Subcutaneous abdominal adipose tissue (tissue), 5 donors: ENCODE data around the gene CFAP97D1.

Experiments used
- H3K27ac ChIP-seq: one replicate; pipeline ENCODE4 v1.7.0; 2013; ENCODE audit warnings: low read depth, mild to moderate bottlenecking, inconsistent platforms, low read length, moderate library complexity
- H3K27me3 ChIP-seq, 5 donors: one replicate each; pipeline ENCODE4 v1.7.0; 2013; ENCODE audit warnings: low read length in 5 of 5, inconsistent platforms in 1 of 5; ENCODE audit not compliant: control insufficient read depth in 5 of 5, insufficient read depth in 4 of 5
- H3K36me3 ChIP-seq, 5 donors: one replicate each; pipeline ENCODE4 v1.7.0; 2013; ENCODE audit warnings: low read length in 5 of 5; ENCODE audit not compliant: control insufficient read depth in 5 of 5, insufficient read depth in 5 of 5
- H3K4me1 ChIP-seq, 5 donors: one replicate each; pipeline ENCODE4 v1.7.0; 2013; ENCODE audit warnings: low read length in 5 of 5, mild to moderate bottlenecking in 3 of 5, moderate library complexity in 1 of 5; ENCODE audit not compliant: control insufficient read depth in 5 of 5, insufficient read depth in 5 of 5
- H3K4me3 ChIP-seq, 5 donors: one replicate each; pipeline ENCODE4 v1.7.0; 2013; ENCODE audit warnings: low read length in 5 of 5, low read depth in 1 of 5
- H3K9ac ChIP-seq, 5 donors: one replicate each; pipeline ENCODE4 v1.7.0; 2013; ENCODE audit warnings: low read length in 5 of 5, mild to moderate bottlenecking in 4 of 5, moderate library complexity in 3 of 5
- H3K9me3 ChIP-seq, 5 donors: one replicate each; pipeline ENCODE4 v1.7.0; 2013; ENCODE audit warnings: low read length in 5 of 5; ENCODE audit not compliant: control insufficient read depth in 5 of 5
- donor health status: healthy.
- donor health status: healthy.
- donor health status: healthy.
- donor health status: healthy.
- donor health status: healthy.

The CFAP97D1 gene

DNA sequence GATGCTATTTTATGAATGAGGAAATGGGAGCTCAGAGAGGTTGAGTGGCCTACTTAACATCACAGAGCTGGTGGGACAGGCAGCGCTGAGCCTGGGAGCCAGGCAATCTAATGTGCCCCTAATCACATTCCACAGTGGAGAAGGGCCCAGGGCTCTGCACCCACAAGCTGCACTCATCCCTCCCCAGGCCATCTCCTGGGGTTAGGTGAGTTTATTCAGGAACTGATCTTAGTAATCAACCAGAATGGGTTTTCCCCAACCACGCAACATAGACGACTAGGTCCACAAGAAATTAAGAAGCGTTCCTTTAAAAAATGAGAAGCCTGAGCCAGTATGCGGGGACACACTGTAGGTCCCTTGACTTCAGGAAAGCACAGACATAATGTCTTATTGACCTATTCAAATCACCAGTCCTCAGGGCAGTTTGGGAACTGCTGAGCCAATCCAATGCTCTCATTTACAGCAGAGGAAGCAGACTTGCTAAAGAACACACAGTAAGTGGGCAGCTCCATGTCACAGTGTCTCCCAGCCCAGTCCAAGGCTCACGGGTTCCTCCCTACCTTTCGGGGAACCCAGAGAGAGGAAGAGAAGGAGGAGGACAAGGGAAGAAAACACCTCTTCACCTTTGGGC lies 50.4 kb downstream of the CFAP97D1 start:
- Histone ChIP-seq H3K27ac (no peak overlapping the region), H3K9me3 (peaks cover 0 to 3% (median 0%) of the 10 kb centered on the region in 5 donors), H3K4me3 (no peak overlapping the region), H3K27me3 (no peaks in the 10 kb centered on the region), H3K9ac (no peak overlapping the region), H3K4me1 (peaks cover 3 to 19% (median 18%) of the 10 kb centered on the region in 5 donors), H3K36me3 (peaks cover 0 to 44% (median 29%) of the 10 kb centered on the region in 5 donors)

DNA sequence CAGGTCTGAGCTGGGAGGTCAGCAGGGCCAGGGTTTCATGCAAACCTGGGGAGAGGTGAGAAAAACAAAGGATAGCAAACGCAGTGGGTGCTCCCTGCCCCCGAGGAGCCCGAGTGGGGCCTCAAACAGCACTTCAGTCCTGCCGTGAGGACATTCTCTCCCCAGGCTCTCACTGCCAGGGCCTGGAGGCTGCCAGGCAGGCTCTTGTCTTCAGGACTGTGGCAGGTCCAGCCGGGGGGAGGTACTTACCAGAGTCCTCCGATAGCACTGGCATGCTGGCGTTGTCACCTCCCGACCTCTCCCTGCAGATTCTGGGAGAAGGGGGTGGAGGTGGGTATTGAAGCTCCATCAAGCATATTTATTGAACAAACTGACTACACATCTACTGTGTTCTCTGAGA lies 51.4 kb downstream of the CFAP97D1 start:
- peaks cover 3 to 19% (median 18%) of the 10 kb centered on the region in 5 donors for H3K4me1 ChIP-seq
- H3K4me3 ChIP-seq: no peak overlapping the region

DNA sequence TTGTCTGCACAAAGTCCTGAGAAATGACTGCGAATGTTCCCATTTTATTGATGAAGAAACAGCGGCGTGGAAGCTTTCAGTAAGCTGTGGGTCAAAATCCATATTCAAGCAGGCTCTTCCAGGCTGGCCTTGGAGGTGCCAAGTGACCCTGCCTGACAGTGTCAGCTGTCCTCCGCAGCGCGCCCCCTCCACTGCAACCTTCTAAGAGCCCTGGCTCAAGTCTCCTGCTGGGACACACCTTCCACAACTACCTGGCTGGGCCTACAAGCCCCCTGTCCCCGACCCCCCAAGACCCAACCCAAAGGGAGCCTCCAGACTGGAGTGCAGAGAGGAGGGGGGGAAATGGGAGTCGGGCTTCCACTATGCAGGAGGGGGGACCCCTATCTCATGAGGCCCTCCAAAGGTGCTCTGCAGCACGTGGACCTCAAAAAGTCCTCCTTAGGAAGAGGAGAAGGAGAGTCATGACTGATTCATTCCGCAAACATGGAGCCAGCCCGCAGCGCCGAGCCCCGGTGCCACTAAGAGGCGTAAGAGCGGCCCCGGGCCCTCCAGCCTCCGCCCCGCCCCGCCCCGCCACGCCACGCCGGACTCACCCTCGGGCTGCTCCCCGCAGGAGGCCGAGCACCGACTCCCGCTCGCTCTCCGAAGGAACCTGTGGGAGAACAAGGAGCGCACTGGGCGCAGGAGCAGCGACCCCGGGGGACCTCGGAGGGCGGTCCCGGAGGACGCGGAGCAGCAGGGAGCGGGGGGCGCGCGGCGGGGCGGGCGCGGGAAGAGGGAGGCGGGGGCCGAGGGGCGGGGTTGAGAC lies 52.1 kb downstream of the CFAP97D1 start:
- peak overlapping the region in 3 of 5 donors; percentile 6 to 69 (median 37) for H3K9ac ChIP-seq
- peaks cover 3 to 19% (median 18%) of the 10 kb centered on the region in 5 donors for H3K4me1 ChIP-seq
- H3K9me3 ChIP-seq: peaks cover 0 to 3% (median 0%) of the 10 kb centered on the region in 5 donors
- peak overlapping the region; percentile 54 for H3K27ac ChIP-seq
- peak overlapping the region; percentile 36 to 76 (median 70) for H3K4me3 ChIP-seq
- no peaks in the 10 kb centered on the region for H3K27me3 ChIP-seq
- peaks cover 0 to 35% (median 24%) of the 10 kb centered on the region in 5 donors for H3K36me3 ChIP-seq

More for the DNA sequence above, 51.4 kb downstream of the CFAP97D1 start:
- H3K27me3 ChIP-seq: no peaks in the 10 kb centered on the region
- H3K9ac ChIP-seq: no peak overlapping the region
- H3K9me3 ChIP-seq: peaks cover 0 to 3% (median 0%) of the 10 kb centered on the region in 5 donors
- H3K36me3 ChIP-seq: peaks cover 0 to 35% (median 24%) of the 10 kb centered on the region in 5 donors
- H3K27ac ChIP-seq: no peak overlapping the region

DNA sequence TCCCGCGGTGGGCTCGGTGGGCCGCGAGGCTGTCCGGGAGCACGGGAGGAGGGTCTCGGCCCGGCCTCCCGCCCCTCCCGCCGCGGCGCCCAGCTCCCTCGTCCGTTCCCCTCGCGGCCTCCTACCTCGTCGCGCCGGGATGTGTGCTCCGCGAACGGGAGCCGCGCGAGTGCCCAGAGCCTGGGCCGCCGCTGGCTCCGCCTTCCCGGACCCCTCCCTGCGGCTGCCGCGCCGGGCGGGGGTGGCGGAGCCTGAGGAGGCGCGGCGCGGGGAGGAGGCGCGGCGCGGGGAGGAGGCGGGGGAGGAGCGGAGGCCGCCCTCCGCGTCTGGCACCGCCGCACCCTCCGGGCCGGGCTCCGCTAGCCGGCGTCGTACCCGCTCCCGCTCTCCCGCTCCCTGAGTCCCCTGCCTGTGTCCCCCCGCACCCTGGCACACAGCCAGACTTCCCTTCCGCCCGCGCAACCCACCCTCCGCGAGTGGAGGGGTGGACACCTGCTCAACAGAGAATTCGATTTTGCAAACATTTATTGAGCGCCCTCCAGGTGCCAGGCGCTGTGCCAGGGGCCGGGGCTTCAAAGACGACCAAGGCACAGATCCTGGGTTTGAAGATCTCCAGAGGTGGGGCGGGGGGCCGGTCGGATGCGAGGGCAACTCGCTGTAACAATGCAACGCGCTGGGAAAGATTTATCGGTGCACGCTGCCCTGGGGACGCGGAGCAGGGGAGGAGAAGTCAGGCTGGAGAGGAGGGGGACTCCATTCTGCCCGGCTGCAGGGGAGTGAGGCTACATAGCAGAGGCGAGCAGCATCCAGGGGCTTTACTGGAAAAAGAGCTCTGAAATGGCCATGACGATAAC lies 53.0 kb downstream of the CFAP97D1 start, which contains the start of gene MPP3:
Gene MPP3 (minus strand): TSS at position 171 of the 854 bp plus-strand sequence. CDS start 1,240 bp downstream, outside the sequence.
- Histone ChIP-seq H3K9me3 (peaks cover 0 to 3% (median 0%) of the 10 kb centered on the region in 5 donors), H3K9ac (peak within 1 kb of the TSS in 4 of 5 donors; percentile 12 to 69 (median 40)), H3K4me3 (peak within 1 kb of the TSS; percentile 54 to 76 (median 70)), H3K4me1 (peaks cover 3 to 19% (median 18%) of the 10 kb centered on the region in 5 donors), H3K27ac (peak within 1 kb of the TSS; percentile 54), H3K27me3 (no peaks in the 10 kb centered on the region), H3K36me3 (peaks cover 0 to 27% (median 17%) of the 10 kb centered on the region in 5 donors)

DNA sequence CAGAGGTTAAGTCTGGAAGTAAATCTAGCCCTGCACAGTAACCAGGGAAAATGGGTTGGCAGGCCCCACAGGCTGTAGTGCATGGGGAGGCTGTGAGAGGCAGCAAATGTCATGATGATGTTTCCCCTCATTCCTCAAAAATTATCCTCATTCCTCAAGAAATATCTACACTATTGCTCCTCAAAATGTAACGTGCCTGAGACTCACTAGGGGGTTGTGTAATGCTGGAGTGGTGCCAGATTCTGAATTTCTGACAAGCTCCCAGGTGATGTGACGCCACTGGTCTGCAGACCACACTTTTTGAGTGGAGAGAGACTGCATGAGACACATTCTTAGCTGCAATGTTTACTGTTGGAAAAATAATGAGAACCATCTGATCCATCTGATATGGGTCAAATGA lies 53.9 kb downstream of the CFAP97D1 start:
- Histone ChIP-seq H3K27ac (no peak overlapping the region), H3K4me3 (peak overlapping the region in 3 of 5 donors; percentile 70 to 76 (median 72)), H3K4me1 (peaks cover 3 to 19% (median 18%) of the 10 kb centered on the region in 5 donors), H3K27me3 (no peaks in the 10 kb centered on the region), H3K9ac (peak overlapping the region in 2 of 5 donors; percentile 43 to 53), H3K9me3 (peaks cover 0 to 3% (median 0%) of the 10 kb centered on the region in 5 donors), H3K36me3 (peaks cover 0 to 20% (median 9%) of the 10 kb centered on the region in 5 donors)
